HuH-7 (cell line): Measurements from ENCODE around the gene ATP6AP2.

Experiments
- DNase-seq: peaks from one replicate; pipeline ENCODE4 v3.0.0; 2011; ENCODE audit warnings: low spot score

Gene ATP6AP2

DNA sequence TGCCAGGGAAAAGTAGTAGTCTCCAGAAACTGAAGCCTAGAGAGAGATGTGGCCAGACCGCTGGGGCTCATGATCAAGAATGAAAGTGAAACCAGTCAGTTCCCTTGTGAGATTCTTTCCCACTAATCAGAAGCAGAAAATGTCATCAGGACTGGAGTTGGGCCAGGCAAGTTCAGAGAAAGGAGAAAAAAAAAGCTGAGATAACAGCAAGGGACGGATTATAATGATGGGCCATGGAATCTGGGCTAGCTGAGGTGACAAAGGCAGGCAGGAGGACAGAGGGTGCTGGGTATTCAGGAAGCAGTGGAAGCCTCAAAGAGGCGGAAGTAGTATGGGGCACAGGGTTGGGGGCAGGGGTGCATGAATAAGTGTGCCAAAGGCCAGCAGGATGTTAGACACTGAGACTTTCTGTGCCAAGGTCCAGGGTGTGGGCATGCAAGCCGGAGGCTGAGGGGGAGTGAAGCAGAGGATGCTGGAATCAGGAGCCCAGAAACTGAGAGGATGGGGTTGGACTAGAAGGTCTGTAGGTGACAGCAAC, 64.1 kb downstream of the ATP6AP2 start:
- DNase-seq = peak; percentile 17

DNA sequence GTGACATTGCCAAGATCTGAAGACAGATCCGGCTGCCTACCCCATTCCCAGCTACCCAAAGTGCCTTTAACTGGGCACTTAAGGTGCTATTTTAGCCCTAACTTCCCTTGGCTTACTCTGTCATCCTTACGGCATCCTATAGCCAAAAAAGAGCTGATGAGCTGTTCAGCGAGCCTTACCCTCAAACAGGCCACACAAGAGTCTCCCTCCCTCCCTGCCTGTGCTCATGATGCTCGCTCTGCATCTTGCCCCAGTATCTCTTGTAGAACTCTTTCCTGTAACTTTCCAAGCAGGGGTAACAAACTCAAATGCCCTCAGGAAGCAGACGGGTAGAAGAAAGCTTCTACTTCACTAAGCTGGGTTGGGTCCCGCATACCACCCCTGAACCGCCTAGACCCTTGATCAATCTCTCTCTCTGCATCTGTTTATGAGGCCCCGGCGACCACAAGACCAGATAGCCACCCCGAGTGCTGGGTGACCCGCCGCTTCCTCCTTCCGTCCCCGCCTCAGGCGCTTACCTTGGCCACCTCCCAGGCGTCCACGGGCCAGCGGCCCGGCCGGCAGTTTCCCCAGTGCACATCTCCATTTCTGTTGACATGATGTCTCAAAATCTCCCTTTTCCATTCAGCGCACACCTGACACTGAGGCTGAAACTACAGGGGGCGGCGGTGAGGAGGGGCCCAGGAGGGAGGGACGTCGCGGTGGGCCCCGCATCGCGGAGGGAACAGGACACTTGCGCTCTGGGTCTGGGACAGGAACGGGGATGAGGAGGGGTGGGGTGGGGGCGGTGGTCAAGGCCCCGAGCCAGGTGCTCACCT, 65.9 kb downstream of the ATP6AP2 start:
- DNase-seq = no peak

DNA sequence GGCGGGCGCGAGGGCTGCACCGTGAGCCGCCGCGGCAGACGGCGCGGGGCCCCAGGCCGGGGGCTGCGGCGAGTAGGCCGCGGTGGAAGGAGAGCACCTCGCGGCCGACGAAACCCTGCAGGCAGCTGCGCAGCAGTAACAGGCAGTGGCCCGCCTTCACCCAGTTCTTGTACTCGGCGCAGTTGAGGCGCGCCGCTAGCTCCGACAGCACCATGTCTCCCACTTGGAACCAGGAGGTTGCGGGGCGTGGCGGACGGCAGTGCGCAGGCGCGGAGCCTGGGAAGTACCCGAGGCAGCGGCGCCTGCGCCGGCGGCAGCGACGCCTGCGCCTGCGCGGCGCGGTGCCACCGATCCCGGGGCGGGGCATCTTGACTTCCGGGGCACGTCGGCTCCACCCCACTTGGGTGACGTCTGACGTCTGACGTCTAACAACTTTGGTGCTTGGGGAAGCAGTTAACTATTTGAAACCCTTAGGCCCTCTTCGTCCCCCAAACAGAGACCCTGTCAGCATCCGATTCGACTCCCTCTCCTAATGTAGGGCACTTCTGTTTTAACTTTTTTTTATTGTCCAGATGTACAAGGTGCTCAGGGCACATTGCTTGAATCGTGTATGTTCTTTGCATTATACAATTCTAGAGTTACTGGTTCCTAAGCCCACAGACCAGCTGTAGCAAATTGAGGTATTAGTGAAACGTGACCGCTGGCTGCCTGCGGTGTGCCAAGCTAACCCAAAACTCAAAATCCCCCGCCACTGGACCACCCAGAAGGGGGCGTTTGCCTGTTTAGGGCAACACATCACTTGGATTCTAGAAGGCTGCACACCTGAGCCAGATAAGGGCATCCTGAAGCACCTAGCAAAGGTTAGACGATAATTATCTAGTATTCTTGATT, 66.8 kb downstream of the ATP6AP2 start, which contains the start of gene CXorf38:
CXorf38 (minus strand) TSS at position 255 of the 891 bp plus-strand sequence; CDS start at position 214, 41 bp downstream.
- DNase-seq = peak; percentile 73

DNA sequence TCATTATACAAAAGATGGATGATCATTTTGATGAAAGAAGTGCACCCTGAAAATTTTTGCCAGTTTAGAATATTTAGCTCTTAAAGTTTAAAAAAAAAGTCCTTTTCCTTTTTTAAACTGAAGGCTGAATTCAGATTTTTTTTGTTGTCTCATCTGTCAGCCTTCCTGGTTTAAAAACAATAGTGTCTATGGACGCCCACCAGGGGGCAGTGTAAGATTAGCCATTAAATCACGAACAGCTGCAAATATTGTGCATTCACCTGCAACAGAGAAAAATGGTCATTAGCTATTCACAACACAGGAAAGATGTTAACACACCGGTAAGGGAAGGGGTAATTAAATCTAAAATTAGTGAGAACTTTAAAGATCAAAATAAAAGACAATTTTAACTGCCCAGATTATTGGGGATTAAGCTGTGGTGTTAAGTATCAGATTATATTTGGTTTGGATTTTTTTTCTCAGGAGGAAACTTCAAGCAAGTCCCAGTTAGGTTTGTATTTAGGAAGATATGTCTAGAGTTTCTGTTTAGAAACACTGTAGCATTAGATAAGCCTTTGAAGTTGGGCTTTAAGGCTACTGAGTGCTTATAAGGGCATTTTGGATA, 71.0 kb downstream of the ATP6AP2 start:
- DNase-seq = peak; percentile 7

DNA sequence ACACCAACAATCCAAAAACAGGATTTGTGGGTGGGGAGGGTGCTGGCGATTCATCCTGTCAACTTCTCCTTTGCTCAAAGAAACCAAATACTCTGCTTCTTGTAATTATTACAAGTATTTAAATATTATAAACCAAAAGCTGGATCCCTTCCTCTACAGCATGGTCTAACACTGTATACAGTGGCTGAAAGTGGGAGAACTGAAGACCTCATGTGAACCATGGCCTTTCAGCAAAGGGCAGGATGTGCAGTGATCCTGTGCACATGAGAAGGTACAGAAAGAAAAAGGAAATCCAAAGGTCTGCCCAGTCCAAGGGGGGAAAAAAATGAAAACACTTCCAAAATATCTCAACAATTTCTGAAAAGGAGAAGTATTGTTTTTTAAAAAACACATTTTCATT, 71.9 kb downstream of the ATP6AP2 start:
- DNase-seq = no peak

DNA sequence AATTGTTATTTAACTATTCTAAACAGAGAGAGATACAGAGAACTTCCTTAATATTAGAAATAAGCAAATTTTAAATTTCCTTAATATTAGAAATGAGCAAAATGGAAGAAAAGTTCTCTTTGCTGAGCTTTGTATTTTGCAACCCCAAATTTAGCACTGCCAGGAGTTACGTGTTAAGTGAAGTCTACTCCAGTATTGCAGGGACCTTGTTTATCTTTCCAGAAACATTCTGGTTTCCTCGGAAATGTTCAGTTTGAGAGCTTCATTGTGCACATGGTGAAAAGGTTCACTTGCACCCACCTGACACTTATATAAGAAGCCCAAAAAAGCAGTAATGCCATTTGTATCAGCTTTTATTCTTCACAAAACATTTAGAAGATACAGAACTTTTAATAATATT, 72.8 kb downstream of the ATP6AP2 start:
- DNase-seq = no peak
